Central memory CD4-positive, alpha-beta T cell (primary cell): ENCODE results near the gene AHCYL1.

ENCODE experiments used
- DNase-seq: peaks from one replicate; pipeline ENCODE4 v3.0.0; 2022

The AHCYL1 gene

GRCh38 chr1:110040548-110040947, 56.0 kb downstream of the AHCYL1 start:
- DNase-seq, result no peak

- DNase-seq, result no peak
Observed at GRCh38 chr1:110043016-110043415, 58.5 kb downstream of the AHCYL1 start.

GRCh38 chr1:110047463-110047862, 62.9 kb downstream of the AHCYL1 start:
- DNase-seq, result no peak

- no peak for DNase-seq
Observed at GRCh38 chr1:110048240-110048639, 63.7 kb downstream of the AHCYL1 start.

- no peak for DNase-seq
Observed at GRCh38 chr1:110048923-110049601, 64.5 kb downstream of the AHCYL1 start.

- DNase-seq, result no peak
Observed at GRCh38 chr1:110049801-110050601, 65.4 kb downstream of the AHCYL1 start.

GRCh38 chr1:110050602-110051261, 66.2 kb downstream of the AHCYL1 start:
- DNase-seq, result no peak

GRCh38 chr1:110051262-110051648, 66.7 kb downstream of the AHCYL1 start:
- no peak for DNase-seq

- peak; percentile 45 for DNase-seq
Observed at GRCh38 chr1:110053552-110054428, 69.2 kb downstream of the AHCYL1 start.

- DNase-seq, result no peak
Observed at GRCh38 chr1:110055493-110056284, 71.1 kb downstream of the AHCYL1 start.

GRCh38 chr1:110056285-110056683, 71.7 kb downstream of the AHCYL1 start:
- DNase-seq, result no peak

GRCh38 chr1:110056776-110057175, 72.2 kb downstream of the AHCYL1 start:
- DNase-seq, result no peak

GRCh38 chr1:110057963-110058518, 73.5 kb downstream of the AHCYL1 start:
- DNase-seq, result no peak

- DNase-seq, result no peak
Observed at GRCh38 chr1:110058591-110058990, 74.0 kb downstream of the AHCYL1 start.

- no peak for DNase-seq
Observed at GRCh38 chr1:110059133-110059863, 74.7 kb downstream of the AHCYL1 start.

- DNase-seq, result peak; percentile 51
Observed at GRCh38 chr1:110060034-110060661, 75.6 kb downstream of the AHCYL1 start.

GRCh38 chr1:110060662-110061060, 76.1 kb downstream of the AHCYL1 start:
- no peak for DNase-seq

GRCh38 chr1:110061341-110061740, 76.8 kb downstream of the AHCYL1 start:
- no peak for DNase-seq

GRCh38 chr1:110062612-110063011, 78.0 kb downstream of the AHCYL1 start:
- no peak for DNase-seq

GRCh38 chr1:110063781-110064180, 79.2 kb downstream of the AHCYL1 start:
- DNase-seq, result no peak
